ENCODE data around the gene CRYGN. TPM values are rescaled to one million over a fixed set of nuclear protein-coding genes. Genes with fewer than 3 reads are reported as not detected.

Gene CRYGN
- total and polyA plus RNA-seq, 2 of the 13 experiments (the other 11 are each of a cell fraction or from before 2014, with no cell fraction given) = 0.11 TPM; not detected in 1

GRCh38 chr7:151434549-151434948 lies 5.4 kb downstream of the CRYGN start:
- in situ Hi-C loops (cut with HindIII; ENCODE audit: extremely low pct_ligation_motif_present, low pct_unique_long_range_greater_than_20kb) = no loop called here
- Histone ChIP-seq H3K4me2 (ENCODE audit: low read depth, low read length) (no peak overlapping the region), H3K4me3 (replicated peaks in 1 of 3; ENCODE audit: insufficient read depth in 1 of 3, low read depth in 2 of 3, low read length in 3 of 3) (no peak overlapping the region), H3K9ac (ENCODE audit: insufficient read depth, low read depth, low read length) (no peak overlapping the region), H3K4me1 (ENCODE audit: insufficient read depth, low read length) (no peaks in the 10 kb centered on the region), H3K27me3 (ENCODE audit: control insufficient read depth in 1 of 2, insufficient read depth in 2 of 2, low read length in 2 of 2) (peaks cover 18 to 77% of the 10 kb centered on the region in 2 experiments), H4K20me1 (ENCODE audit: insufficient read depth, low read length) (no peaks in the 10 kb centered on the region), H3K79me2 (ENCODE audit: insufficient read depth, low read length) (no peaks in the 10 kb centered on the region), H3K36me3 (replicated peaks in 1 of 2; ENCODE audit: control insufficient read depth in 1 of 2, insufficient read depth in 2 of 2, low read length in 2 of 2) (no peaks in the 10 kb centered on the region), H3K27ac (ENCODE audit: extremely low read length, insufficient read depth, low read length) (no peak overlapping the region), H3K9me3 (ENCODE audit: low read length) (no peaks in the 10 kb centered on the region), H2AFZ (ENCODE audit: low read length) (no peak overlapping the region)
- no peak for ATAC-seq
- no peak for DNase-seq (ENCODE audit: low spot score)
- BruUV-seq (replicated peaks) = no TSS peak
- TF ChIP-seq SP5 (CRISPR knock-in tag; IDR thresholded peaks at IDR 0.05; ENCODE audit: borderline replicate concordance, low read depth) (no peak), WIZ (CRISPR knock-in tag; IDR thresholded peaks at IDR 0.05) (no peak), MAFG (CRISPR knock-in tag; IDR thresholded peaks at IDR 0.05) (no peak), PLSCR1 (CRISPR knock-in tag; IDR thresholded peaks at IDR 0.05; ENCODE audit: borderline replicate concordance) (no peak), ZNF83 (CRISPR knock-in tag; IDR thresholded peaks at IDR 0.05; ENCODE audit: borderline replicate concordance) (no peak)
- intact Hi-C loops (cut with micrococcal nuclease; ENCODE audit: unreplicated experiment) = no loop called here
- ChIA-PET CTCF (ENCODE audit: low intra/inter-chr PET ratio, low total read pairs) (no interaction called here), POLR2A (no interaction called here)
- 11% methylated on average over 4 of the region's 4 CpGs for WGBS (ENCODE audit: low lambda C conversion rate)
- FAIRE-seq = no peak

DNA sequence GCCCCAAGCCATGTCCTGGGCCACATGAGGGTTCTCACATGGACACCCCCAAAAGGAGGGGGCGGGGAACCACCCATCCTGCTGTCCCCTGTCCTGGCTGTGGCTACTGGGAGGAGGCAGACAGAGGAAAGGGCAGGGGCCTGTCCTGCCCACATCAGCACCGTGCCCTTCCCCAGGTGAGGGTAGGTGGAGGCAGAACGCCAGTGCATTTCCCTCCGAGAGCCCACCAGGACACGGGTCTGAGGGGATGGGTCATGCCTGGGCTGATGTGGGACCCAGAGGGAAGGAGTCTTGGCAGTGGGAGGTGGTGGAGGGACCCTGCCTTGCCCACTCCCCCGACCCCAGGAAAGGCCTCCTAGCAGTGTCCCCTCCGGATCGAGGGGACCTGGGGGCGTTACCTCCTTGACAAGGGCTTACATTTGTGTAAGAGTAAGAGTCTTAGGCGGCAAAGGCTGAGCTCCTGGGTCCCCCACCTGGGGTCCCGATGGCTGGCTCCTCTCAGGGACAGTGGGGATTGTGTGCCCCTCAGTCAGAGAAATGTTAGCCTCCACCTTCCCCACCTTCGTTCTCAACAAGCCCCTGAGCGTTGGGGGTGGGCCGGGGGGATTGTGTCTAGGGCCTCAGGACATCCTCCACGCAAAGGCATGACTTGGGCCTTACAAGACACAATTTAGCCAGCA lies 6.1 kb downstream of the CRYGN start:
- Histone ChIP-seq H2AFZ (ENCODE audit: low read length) (no peak overlapping the region), H3K4me3 (replicated peaks in 1 of 3; ENCODE audit: insufficient read depth in 1 of 3, low read depth in 2 of 3, low read length in 3 of 3) (no peak overlapping the region), H3K4me1 (ENCODE audit: insufficient read depth, low read length) (no peaks in the 10 kb centered on the region), H3K36me3 (replicated peaks in 1 of 2; ENCODE audit: control insufficient read depth in 1 of 2, insufficient read depth in 2 of 2, low read length in 2 of 2) (no peaks in the 10 kb centered on the region), H3K79me2 (ENCODE audit: insufficient read depth, low read length) (no peaks in the 10 kb centered on the region), H3K4me2 (ENCODE audit: low read depth, low read length) (no peak overlapping the region), H3K27ac (ENCODE audit: extremely low read length, insufficient read depth, low read length) (no peak overlapping the region), H3K9me3 (ENCODE audit: low read length) (no peaks in the 10 kb centered on the region), H4K20me1 (ENCODE audit: insufficient read depth, low read length) (no peaks in the 10 kb centered on the region), H3K27me3 (ENCODE audit: control insufficient read depth in 1 of 2, insufficient read depth in 2 of 2, low read length in 2 of 2) (peaks cover 14 to 73% of the 10 kb centered on the region in 2 experiments), H3K9ac (ENCODE audit: insufficient read depth, low read depth, low read length) (no peak overlapping the region)
- 0% methylated on average over 3 of the region's 15 CpGs for WGBS (ENCODE audit: low lambda C conversion rate)
- POLR2A ChIA-PET = no interaction called here
- ATAC-seq = no peak
- intact Hi-C loops (cut with micrococcal nuclease; ENCODE audit: unreplicated experiment) (no loop called here), in situ Hi-C loops (cut with HindIII; ENCODE audit: extremely low pct_ligation_motif_present, low pct_unique_long_range_greater_than_20kb) (no loop called here)
- BruUV-seq (replicated peaks) = no TSS peak
- no peak for TF ChIP-seq PLRG1 (conservative IDR thresholded peaks at IDR 0.05)
- TF ChIP-seq, protein P1, sequence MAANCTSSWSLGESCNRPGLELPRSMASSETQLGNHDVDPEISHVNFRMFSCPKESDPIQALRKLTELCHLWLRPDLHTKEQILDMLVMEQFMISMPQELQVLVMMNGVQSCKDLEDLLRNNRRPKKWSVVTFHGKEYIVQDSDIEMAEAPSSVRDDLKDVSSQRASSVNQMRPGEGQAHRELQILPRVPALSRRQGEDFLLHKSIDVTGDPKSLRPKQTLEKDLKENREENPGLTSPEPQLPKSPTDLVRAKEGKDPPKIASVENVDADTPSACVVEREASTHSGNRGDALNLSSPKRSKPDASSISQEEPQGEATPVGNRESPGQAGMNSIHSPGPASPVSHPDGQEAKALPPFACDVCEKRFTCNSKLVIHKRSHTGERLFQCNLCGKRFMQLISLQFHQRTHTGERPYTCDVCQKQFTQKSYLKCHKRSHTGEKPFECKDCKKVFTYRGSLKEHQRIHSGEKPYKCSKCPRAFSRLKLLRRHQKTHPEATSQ (CRISPR knock-in tag; IDR thresholded peaks at IDR 0.05; ENCODE audit: borderline replicate concordance) = no peak
- no peak for TF ChIP-seq ZNF879 (CRISPR knock-in tag; IDR thresholded peaks at IDR 0.05)
- no peak for FAIRE-seq
- CTCF ChIA-PET (ENCODE audit: low intra/inter-chr PET ratio, low total read pairs) = no interaction called here
- no peak for DNase-seq (ENCODE audit: low spot score)
